Astrocyte of the spinal cord (primary cell): ENCODE data around the gene AMBP.

ENCODE experiments used
- DNase-seq: peaks from one replicate; pipeline ENCODE4 v3.0.0; 2011; ENCODE audit warnings: low read depth, low spot score
- H3K4me3 ChIP-seq: 2 replicates; pipeline ENCODE4 v1.5.1; 2011; ENCODE audit warnings: low read depth, mild to moderate bottlenecking, low read length, moderate library complexity
- CTCF ChIP-seq: IDR thresholded peaks from 2 replicates; pipeline ENCODE4 v1.5.1; 2012; ENCODE audit warnings: low read depth, mild to moderate bottlenecking, low read length, inconsistent platforms
- in situ Hi-C: cut with HindIII; loops from 2 replicates; pipeline ENCODE4 v1.10.0; 2017; ENCODE audit warnings: low sequenced_read_pairs

AMBP gene

GRCh38 chr9:114078021-114078780 is at the start of gene AMBP:
AMBP (minus strand) TSS chr9:114078300; CDS start chr9:114078209, 91 bp downstream.
- in situ Hi-C loops, result no loop called here

GRCh38 chr9:114126247-114127060 is 48.4 kb upstream of the AMBP start:
- no peak for TF ChIP-seq CTCF
- in situ Hi-C loops, result no loop called here
- H3K4me3 ChIP-seq, result no peak overlapping the region
- no peak for DNase-seq

More at GRCh38 chr9:114078021-114078780, at the start of gene AMBP:
- no peak for DNase-seq
- TF ChIP-seq CTCF, result no peak
- no peak within 1 kb of the TSS for H3K4me3 ChIP-seq

GRCh38 chr9:114125476-114126013 is 47.4 kb upstream of the AMBP start:
- no peak for TF ChIP-seq CTCF
- no peak overlapping the region for H3K4me3 ChIP-seq
- no peak for DNase-seq
- in situ Hi-C loops, result no loop called here

GRCh38 chr9:114124666-114125475 is 46.8 kb upstream of the AMBP start:
- in situ Hi-C loops, result no loop called here
- no peak overlapping the region for H3K4me3 ChIP-seq
- no peak for TF ChIP-seq CTCF
- no peak for DNase-seq

- in situ Hi-C loops, result no loop called here
- no peak for DNase-seq
- H3K4me3 ChIP-seq, result no peak overlapping the region
- no peak for TF ChIP-seq CTCF
These were observed 46.0 kb upstream of the AMBP start for GRCh38 chr9:114124138-114124537.
